Measurements from ENCODE around the gene DBN1. TPM values are rescaled to one million over a fixed set of nuclear protein-coding genes. Genes with fewer than 3 reads are reported as not detected.

The DBN1 gene
- polyA plus RNA-seq, 2 of the 4 experiments (the other 2 are of a cell fraction): 47.7 to 107 TPM

DNA sequence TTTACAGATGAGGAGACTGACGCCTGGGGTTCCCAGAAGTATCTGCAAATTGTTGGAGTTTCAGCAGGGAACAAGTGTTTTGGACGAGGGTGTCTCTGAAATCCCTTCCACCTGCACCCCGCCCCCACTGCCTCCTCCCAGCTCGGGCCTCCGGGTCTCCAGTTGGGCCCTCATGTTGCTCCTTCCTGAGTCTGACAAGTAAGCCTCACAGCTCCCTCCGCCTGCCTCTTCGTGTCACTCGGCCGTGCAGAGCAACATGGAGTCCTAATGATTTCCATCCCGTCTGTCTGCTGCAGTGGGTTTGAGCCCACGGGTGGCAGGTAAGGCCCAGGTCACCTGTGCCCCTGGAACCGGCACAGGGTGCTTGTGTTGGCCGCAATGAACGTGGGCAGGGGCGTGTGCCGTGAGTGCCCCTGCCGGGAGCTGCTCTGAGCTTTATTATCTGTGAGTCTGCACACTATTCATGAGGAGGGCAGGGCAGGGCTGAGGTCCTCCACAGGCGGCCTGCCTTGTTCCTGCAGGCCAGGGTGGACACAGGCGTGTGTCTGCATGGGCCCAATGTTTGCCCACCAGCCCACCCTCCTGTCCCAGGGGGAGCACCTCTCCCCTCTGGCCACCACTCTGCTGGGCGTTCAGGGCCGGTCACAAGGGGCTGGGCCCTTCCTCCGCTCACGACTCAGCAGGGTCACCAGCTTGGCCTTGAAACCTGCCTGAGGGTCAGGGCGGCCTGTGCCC lies 30.1 kb upstream of the DBN1 start (continued):
- TF ChIP-seq MAZ (IDR thresholded peaks at IDR 0.05; ENCODE audit: borderline replicate concordance, low read depth, low read length): no peak

DNA sequence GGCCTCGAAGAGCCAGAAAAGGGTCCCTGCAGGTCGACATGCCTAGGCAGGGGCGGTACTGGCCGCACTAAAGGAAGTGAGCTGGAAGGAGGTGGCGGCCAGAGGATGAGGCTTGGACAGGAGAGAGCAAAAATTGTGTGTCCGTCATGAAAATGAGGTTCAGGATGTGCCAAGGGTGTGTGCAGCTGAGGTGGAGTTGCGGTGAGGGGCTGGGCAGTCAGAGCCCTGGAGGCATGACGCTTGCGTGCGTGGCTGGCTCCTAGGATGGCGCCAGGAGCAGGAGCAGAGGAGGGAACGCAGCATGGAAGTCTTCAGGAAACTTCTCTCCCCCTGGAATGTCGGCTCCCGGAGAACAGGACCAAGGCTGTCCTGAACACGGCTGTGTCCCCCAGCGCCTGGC lies 29.5 kb upstream of the DBN1 start:
- Histone ChIP-seq H3K27ac (no peak overlapping the region), H3K4me2 (no peak overlapping the region), H3K9me3 (no peaks in the 10 kb centered on the region), H3K4me3 (no peak overlapping the region), H3K4me1 (peaks cover 9% of the 10 kb centered on the region)
- FAIRE-seq (no peak), ATAC-seq (no peak), DNase-seq (ENCODE audit: low read depth in 1 of 2, low spot score in 1 of 2) (no peak)
- WGBS (ENCODE audit: missing lambda C conversion rate): 79% methylated on average over 16 of the region's 16 CpGs
- ChIA-PET CTCF (interaction anchor here (0.6 to 18.1 kb wide), 14 partner anchors 7 to 252 kb away, joined by 3 to 354 read pairs (median 26); partner anchors contain the start of genes DDX41, DOK3, PFN3 and PRR7), POLR2A (no interaction called here)
- no peak for TF ChIP-seq CHD2 (IDR thresholded peaks at IDR 0.05; ENCODE audit: low read length, partially characterized antibody)
- TF ChIP-seq HOXA7 (CRISPR knock-in tag; IDR thresholded peaks at IDR 0.05): no peak
- no peak for TF ChIP-seq GATA3 (IDR thresholded peaks at IDR 0.05; ENCODE audit: borderline replicate concordance)
- no peak for TF ChIP-seq EHF (CRISPR knock-in tag; IDR thresholded peaks at IDR 0.05)
- no peak for TF ChIP-seq FOXS1 (CRISPR knock-in tag; IDR thresholded peaks at IDR 0.05)
- TF ChIP-seq, protein P1, sequence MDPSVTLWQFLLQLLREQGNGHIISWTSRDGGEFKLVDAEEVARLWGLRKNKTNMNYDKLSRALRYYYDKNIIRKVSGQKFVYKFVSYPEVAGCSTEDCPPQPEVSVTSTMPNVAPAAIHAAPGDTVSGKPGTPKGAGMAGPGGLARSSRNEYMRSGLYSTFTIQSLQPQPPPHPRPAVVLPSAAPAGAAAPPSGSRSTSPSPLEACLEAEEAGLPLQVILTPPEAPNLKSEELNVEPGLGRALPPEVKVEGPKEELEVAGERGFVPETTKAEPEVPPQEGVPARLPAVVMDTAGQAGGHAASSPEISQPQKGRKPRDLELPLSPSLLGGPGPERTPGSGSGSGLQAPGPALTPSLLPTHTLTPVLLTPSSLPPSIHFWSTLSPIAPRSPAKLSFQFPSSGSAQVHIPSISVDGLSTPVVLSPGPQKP (IDR thresholded peaks at IDR 0.05; ENCODE audit: low read depth, low read length): no peak
- TF ChIP-seq, protein P2, sequence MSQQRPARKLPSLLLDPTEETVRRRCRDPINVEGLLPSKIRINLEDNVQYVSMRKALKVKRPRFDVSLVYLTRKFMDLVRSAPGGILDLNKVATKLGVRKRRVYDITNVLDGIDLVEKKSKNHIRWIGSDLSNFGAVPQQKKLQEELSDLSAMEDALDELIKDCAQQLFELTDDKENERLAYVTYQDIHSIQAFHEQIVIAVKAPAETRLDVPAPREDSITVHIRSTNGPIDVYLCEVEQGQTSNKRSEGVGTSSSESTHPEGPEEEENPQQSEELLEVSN (IDR thresholded peaks at IDR 0.05; ENCODE audit: borderline replicate concordance, low read depth): no peak
- no peak for TF ChIP-seq BHLHE40 (IDR thresholded peaks at IDR 0.05; ENCODE audit: low read depth, low read length)
- no peak for TF ChIP-seq MAZ (IDR thresholded peaks at IDR 0.05; ENCODE audit: borderline replicate concordance, low read depth, low read length)

DNA sequence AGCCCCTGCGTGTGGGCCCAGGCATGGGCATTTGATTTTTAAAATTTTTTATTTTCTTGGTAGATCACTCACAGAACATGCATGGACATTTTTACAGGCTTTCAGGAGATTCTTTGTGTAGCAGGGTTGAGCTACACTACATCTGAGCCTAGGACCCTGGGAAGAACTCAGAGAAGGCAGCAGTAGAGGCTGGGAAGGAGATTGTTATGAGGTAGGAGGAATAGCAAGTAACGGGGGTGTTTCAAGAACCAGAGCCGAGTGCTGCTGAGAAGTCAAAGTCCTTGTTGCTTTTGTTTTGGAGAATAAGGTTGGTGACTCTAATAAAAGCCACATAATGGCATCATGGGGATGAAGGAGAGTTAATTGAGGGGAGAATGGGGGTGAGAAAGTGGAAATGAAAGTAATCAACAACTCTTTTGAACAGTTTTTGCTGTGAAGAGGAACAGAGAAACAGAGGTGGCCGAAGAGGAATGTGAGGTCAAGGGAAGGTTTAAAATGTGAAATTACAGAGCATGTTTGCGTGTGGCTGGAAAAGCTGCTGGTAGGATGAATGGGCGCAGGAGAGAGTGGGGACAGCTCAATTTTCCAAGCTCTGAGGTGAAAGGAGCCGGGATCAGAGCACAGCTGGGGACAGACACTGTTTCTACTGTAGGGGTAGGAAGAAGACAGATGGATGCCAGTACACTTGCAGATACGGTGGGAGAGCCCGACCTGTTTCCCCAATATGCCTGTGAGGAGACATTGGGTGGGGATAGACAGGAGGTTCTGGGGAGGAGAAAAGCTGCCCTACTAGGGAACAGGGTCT lies 28.6 kb upstream of the DBN1 start:
- POLR2A ChIA-PET: no interaction called here
- H3K4me2 ChIP-seq: no peak overlapping the region

More for the DNA sequence above, 28.6 kb upstream of the DBN1 start:
- no peak for DNase-seq (ENCODE audit: low read depth in 1 of 2, low spot score in 1 of 2)
- peaks cover 11% of the 10 kb centered on the region for H3K4me1 ChIP-seq
- H3K27ac ChIP-seq: no peak overlapping the region
- CTCF ChIA-PET: interaction anchor here (0.6 to 18.1 kb wide), 36 partner anchors 8 to 251 kb away, joined by 3 to 354 read pairs (median 6); partner anchors contain the start of genes DDX41, DOK3, PFN3 and PRR7
- H3K9me3 ChIP-seq: no peaks in the 10 kb centered on the region
- no peak for FAIRE-seq
- no peak overlapping the region for H3K4me3 ChIP-seq
- no peak for TF ChIP-seq FOSB (CRISPR knock-in tag; IDR thresholded peaks at IDR 0.05)
- TF ChIP-seq, protein P1 (IDR thresholded peaks at IDR 0.05; ENCODE audit: low read depth, low read length): no peak
- TF ChIP-seq, protein P2 (IDR thresholded peaks at IDR 0.05; ENCODE audit: borderline replicate concordance, low read depth): no peak
- TF ChIP-seq RCOR1 (IDR thresholded peaks at IDR 0.05; ENCODE audit: low read depth, low read length): no peak
- TF ChIP-seq HOXB13 (CRISPR knock-in tag; IDR thresholded peaks at IDR 0.05; ENCODE audit: low read depth): no peak
- TF ChIP-seq, protein P3, sequence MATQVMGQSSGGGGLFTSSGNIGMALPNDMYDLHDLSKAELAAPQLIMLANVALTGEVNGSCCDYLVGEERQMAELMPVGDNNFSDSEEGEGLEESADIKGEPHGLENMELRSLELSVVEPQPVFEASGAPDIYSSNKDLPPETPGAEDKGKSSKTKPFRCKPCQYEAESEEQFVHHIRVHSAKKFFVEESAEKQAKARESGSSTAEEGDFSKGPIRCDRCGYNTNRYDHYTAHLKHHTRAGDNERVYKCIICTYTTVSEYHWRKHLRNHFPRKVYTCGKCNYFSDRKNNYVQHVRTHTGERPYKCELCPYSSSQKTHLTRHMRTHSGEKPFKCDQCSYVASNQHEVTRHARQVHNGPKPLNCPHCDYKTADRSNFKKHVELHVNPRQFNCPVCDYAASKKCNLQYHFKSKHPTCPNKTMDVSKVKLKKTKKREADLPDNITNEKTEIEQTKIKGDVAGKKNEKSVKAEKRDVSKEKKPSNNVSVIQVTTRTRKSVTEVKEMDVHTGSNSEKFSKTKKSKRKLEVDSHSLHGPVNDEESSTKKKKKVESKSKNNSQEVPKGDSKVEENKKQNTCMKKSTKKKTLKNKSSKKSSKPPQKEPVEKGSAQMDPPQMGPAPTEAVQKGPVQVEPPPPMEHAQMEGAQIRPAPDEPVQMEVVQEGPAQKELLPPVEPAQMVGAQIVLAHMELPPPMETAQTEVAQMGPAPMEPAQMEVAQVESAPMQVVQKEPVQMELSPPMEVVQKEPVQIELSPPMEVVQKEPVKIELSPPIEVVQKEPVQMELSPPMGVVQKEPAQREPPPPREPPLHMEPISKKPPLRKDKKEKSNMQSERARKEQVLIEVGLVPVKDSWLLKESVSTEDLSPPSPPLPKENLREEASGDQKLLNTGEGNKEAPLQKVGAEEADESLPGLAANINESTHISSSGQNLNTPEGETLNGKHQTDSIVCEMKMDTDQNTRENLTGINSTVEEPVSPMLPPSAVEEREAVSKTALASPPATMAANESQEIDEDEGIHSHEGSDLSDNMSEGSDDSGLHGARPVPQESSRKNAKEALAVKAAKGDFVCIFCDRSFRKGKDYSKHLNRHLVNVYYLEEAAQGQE (IDR thresholded peaks at IDR 0.05): no peak
- no peak for TF ChIP-seq ZSCAN20 (CRISPR knock-in tag; IDR thresholded peaks at IDR 0.05)
- TF ChIP-seq KDM5A (IDR thresholded peaks at IDR 0.05): no peak
- TF ChIP-seq TFCP2L1 (CRISPR knock-in tag; IDR thresholded peaks at IDR 0.05): no peak
- TF ChIP-seq CBX8 (IDR thresholded peaks at IDR 0.05): no peak
- TF ChIP-seq TP53 (CRISPR knock-in tag; IDR thresholded peaks at IDR 0.05): no peak
- TF ChIP-seq ZC3H11A (IDR thresholded peaks at IDR 0.05): no peak
- no peak for TF ChIP-seq RARB (CRISPR knock-in tag; IDR thresholded peaks at IDR 0.05)
- no peak for TF ChIP-seq RAD21 (conservative IDR thresholded peaks at IDR 0.05 in 1 of 2, IDR thresholded peaks at IDR 0.05 in 1 of 2)
- TF ChIP-seq RNF2 (IDR thresholded peaks at IDR 0.05; ENCODE audit: borderline replicate concordance, low read depth): no peak
- TF ChIP-seq, protein P4, sequence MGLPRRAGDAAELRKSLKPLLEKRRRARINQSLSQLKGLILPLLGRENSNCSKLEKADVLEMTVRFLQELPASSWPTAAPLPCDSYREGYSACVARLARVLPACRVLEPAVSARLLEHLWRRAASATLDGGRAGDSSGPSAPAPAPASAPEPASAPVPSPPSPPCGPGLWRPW (IDR thresholded peaks at IDR 0.05): no peak
- TF ChIP-seq NPAS2 (CRISPR knock-in tag; IDR thresholded peaks at IDR 0.05; ENCODE audit: borderline replicate concordance): no peak
- no peak for TF ChIP-seq SREBF2 (IDR thresholded peaks at IDR 0.05)
- 63% methylated on average over 9 of the region's 9 CpGs for WGBS (ENCODE audit: missing lambda C conversion rate)
- ATAC-seq: no peak

All from A549 (cell line).